B cell (primary cell): ENCODE measurements around the gene DIPK1A.

Experiments used
- EZH2 ChIP-seq: IDR thresholded peaks from 2 replicates; pipeline ENCODE4 v1.6.1; 2012; ENCODE audit warnings: borderline replicate concordance, low read depth, mild to moderate bottlenecking, moderate library complexity, low read length; ENCODE audit not compliant: insufficient read depth, poor library complexity, severe bottlenecking
- TF ChIP-seq, protein P1 (sequence below): fragments of 200-600 bp; IDR thresholded peaks from one replicate; pipeline ENCODE4 v1.8.0; 2022; ENCODE audit warnings: antibody characterized with exemption, mild to moderate bottlenecking

DNA sequence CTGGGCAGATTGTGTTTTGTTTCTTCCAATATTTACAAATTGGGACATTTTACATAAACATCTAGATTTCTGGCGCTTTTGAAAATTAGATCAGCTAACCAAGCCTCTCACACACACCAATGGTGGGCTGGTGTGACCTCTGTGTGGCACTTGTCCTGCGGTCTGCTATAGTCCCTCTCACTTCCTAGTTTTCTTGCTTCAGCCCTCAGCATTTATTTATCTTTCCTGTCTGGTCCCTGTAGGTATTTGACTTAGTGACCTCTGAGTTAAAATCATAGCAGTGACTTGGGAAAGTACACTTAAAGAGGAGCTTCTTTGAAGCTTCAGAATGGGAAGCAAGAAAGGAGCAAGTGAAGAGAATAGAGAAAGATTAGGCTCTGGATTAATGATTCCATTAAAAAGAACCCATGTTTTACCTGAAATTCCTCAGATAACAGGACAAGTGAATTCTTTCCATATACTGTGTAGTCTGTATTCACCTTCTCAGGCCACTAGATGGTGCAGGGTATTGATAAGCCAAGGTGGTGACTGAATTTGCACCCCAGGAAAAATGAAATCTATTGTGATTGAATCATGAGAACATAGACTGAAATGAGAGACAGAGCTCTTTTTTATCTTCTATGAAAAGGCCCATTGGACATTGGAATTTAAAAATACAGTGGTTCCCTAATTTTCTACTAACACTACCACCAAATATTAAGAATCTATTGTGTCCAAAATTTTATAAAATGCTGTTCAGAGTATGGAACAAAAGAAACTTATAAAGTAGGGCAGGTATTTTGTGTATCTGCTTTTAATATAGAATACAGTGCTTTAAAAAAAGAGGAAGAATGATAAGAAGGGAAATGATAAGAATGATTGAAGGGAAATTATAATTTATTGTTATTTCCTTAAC is 7.1 kb upstream of the DIPK1A start:
- TF ChIP-seq, protein P1, sequence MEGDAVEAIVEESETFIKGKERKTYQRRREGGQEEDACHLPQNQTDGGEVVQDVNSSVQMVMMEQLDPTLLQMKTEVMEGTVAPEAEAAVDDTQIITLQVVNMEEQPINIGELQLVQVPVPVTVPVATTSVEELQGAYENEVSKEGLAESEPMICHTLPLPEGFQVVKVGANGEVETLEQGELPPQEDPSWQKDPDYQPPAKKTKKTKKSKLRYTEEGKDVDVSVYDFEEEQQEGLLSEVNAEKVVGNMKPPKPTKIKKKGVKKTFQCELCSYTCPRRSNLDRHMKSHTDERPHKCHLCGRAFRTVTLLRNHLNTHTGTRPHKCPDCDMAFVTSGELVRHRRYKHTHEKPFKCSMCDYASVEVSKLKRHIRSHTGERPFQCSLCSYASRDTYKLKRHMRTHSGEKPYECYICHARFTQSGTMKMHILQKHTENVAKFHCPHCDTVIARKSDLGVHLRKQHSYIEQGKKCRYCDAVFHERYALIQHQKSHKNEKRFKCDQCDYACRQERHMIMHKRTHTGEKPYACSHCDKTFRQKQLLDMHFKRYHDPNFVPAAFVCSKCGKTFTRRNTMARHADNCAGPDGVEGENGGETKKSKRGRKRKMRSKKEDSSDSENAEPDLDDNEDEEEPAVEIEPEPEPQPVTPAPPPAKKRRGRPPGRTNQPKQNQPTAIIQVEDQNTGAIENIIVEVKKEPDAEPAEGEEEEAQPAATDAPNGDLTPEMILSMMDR: peak; percentile 70
- no peak for TF ChIP-seq EZH2
